WTC11 (cell line): ENCODE measurements around the gene PRRC2A.

Source experiments
- CDX4 ChIP-seq: fragments of 250-450 bp; sonication (Bioruptor Pico); IDR thresholded peaks from 2 replicates; pipeline ENCODE4 v1.9.0; 2021; ENCODE audit warnings: moderate library complexity, mild to moderate bottlenecking, inconsistent platforms, borderline replicate concordance
- CTCF ChIP-seq: fragments of 200-600 bp; IDR thresholded peaks from 2 replicates; pipeline ENCODE4 v1.8.0; 2022; ENCODE audit warnings: antibody characterized with exemption
- IRF2 ChIP-seq: sonication (generic); formaldehyde crosslinking; IDR thresholded peaks from 2 replicates; pipeline ENCODE4 v1.8.0; 2022; ENCODE audit warnings: low read depth, missing genetic modification reagents, borderline replicate concordance
- PRRX2 ChIP-seq: fragments of 250-450 bp; sonication (Bioruptor Pico); IDR thresholded peaks from 2 replicates; pipeline ENCODE4 v1.8.0; 2021; ENCODE audit warnings: mild to moderate bottlenecking
- TEAD4 ChIP-seq: sonication (generic); formaldehyde crosslinking; IDR thresholded peaks from 2 replicates; pipeline ENCODE4 v1.8.0; 2022; ENCODE audit warnings: mild to moderate bottlenecking, missing genetic modification reagents
- ZNF423 ChIP-seq: fragments of 250-450 bp; sonication (Bioruptor Pico); IDR thresholded peaks from 2 replicates; pipeline ENCODE4 v2.1.2; 2022; ENCODE audit warnings: mild to moderate bottlenecking, moderate library complexity

- TF ChIP-seq PRRX2 (CRISPR knock-in tag) (no peak), CTCF (no peak), TEAD4 (CRISPR knock-in tag) (no peak), CDX4 (CRISPR knock-in tag) (no peak), IRF2 (CRISPR knock-in tag) (no peak), ZNF423 (CRISPR knock-in tag) (no peak)
These were observed 1.5 kb downstream of the PRRC2A start for GRCh38 chr6:31621991-31622390.
